IMR-90 (cell line): ENCODE data around the gene DKK3. TPM values are rescaled to one million over a fixed set of nuclear protein-coding genes. Genes with fewer than 3 reads are reported as not detected.

ENCODE experiments used
- ATAC-seq: fragments of 200-7000 bp; cut with Tn5 transposase; 2 replicates; pipeline ENCODE4 v1.9.1; 2020; ENCODE audit warnings: low read depth, mild to moderate bottlenecking, moderate library complexity
- BruUV-seq: library from RNA; stranded (reverse); fragments of 400-500 nt; replicated peaks from 2 replicates; lab custom pipeline; 2021; lab: Mats Ljungman, UMichigan
- CTCF ChIA-PET: fragments of 300-600 bp; formaldehyde crosslinking; extraction: SDS; loops from one replicate; lab custom pipeline; 2021; ENCODE audit warnings: antibody characterized with exemption; lab: Yijun Ruan, JAX
- POLR2A ChIA-PET: fragments of 300-600 bp; sonication (Branson Sonifier 250); formaldehyde crosslinking; loops from one replicate; lab custom pipeline; 2022; ENCODE audit warnings: antibody characterized with exemption; ENCODE audit not compliant: unreplicated experiment; lab: Charles Lee
- DNase-seq: peaks from one replicate; pipeline ENCODE4 v3.0.0; 2013
- H2AFZ ChIP-seq: replicated peaks from 2 replicates; pipeline ENCODE3; 2013; ENCODE audit warnings: low read length, mild to moderate bottlenecking; ENCODE audit not compliant: poor library complexity
- H2AK5ac ChIP-seq: 2 replicates; pipeline ENCODE4 v1.6.1; 2013; ENCODE audit warnings: low read depth, low read length, inconsistent platforms
- H2AK9ac ChIP-seq: replicated peaks from 2 replicates; pipeline ENCODE3; 2013; ENCODE audit warnings: mild to moderate bottlenecking, low read depth, low read length, moderate library complexity; ENCODE audit not compliant: poor library complexity
- H2BK120ac ChIP-seq: 2 replicates; pipeline ENCODE4 v1.6.1; 2013; ENCODE audit warnings: low read depth, low read length, inconsistent platforms
- H2BK15ac ChIP-seq: 3 replicates; pipeline ENCODE4 v1.6.1; 2013; ENCODE audit warnings: low read depth, low read length, inconsistent platforms
- H2BK20ac ChIP-seq: 2 replicates; pipeline ENCODE4 v1.6.1; 2013; ENCODE audit warnings: low read depth, mild to moderate bottlenecking, inconsistent platforms, low read length, moderate library complexity
- H2BK5ac ChIP-seq: 2 replicates; pipeline ENCODE4 v1.6.1; 2013; ENCODE audit warnings: mild to moderate bottlenecking, low read depth, low read length, inconsistent platforms; ENCODE audit not compliant: poor library complexity, severe bottlenecking
- H3K14ac ChIP-seq: replicated peaks from 2 replicates; pipeline ENCODE4 v1.6.1; 2013; ENCODE audit warnings: low read depth, low read length, inconsistent platforms
- H3K18ac ChIP-seq: 2 replicates; pipeline ENCODE4 v1.6.1; 2013; ENCODE audit warnings: low read depth, low read length, control low read depth
- H3K23ac ChIP-seq: 2 replicates; pipeline ENCODE4 v1.6.1; 2013; ENCODE audit warnings: low read depth, low read length, inconsistent platforms
- H3K27ac ChIP-seq: 2 replicates; pipeline ENCODE4 v1.5.1; 2013; ENCODE audit warnings: mild to moderate bottlenecking, control low read depth, low read length; ENCODE audit not compliant: insufficient read depth
- H3K27me3 ChIP-seq: 2 replicates; pipeline ENCODE4 v1.6.1; 2013; ENCODE audit warnings: low read length; ENCODE audit not compliant: control insufficient read depth, insufficient read depth
- H3K36me3 ChIP-seq: 2 replicates; pipeline ENCODE4 v1.6.1; 2013; ENCODE audit warnings: low read length, mixed read lengths; ENCODE audit not compliant: control insufficient read depth, insufficient read depth
- H3K4ac ChIP-seq: 2 replicates; pipeline ENCODE4 v1.6.1; 2013; ENCODE audit warnings: low read depth, low read length, inconsistent platforms
- H3K4me1 ChIP-seq: 2 replicates; pipeline ENCODE4 v1.6.1; 2013; ENCODE audit warnings: low read length, mixed read lengths; ENCODE audit not compliant: control insufficient read depth, insufficient read depth
- H3K4me2 ChIP-seq: 2 replicates; pipeline ENCODE4 v1.6.1; 2013; ENCODE audit warnings: low read depth, mild to moderate bottlenecking, control low read depth, low read length, moderate library complexity
- H3K4me3 ChIP-seq: 2 replicates; pipeline ENCODE4 v1.5.1; 2013; ENCODE audit warnings: low read depth, mild to moderate bottlenecking, control low read depth, low read length, moderate library complexity; ENCODE audit not compliant: insufficient read depth
- H3K56ac ChIP-seq: 2 replicates; pipeline ENCODE4 v1.6.1; 2013; ENCODE audit warnings: low read length, inconsistent platforms; ENCODE audit not compliant: insufficient read depth; ENCODE audit errors: extremely low read depth
- H3K79me1 ChIP-seq, 2 experiments: 2 replicates each; pipeline ENCODE4 v1.6.1; 2013; ENCODE audit warnings: low read length in 2 of 2, inconsistent platforms in 1 of 2, low read depth in 1 of 2
- H3K9ac ChIP-seq: 2 replicates; pipeline ENCODE4 v1.6.1; 2013; ENCODE audit warnings: low read depth, low read length, control low read depth
- H3K9me1 ChIP-seq: 2 replicates; pipeline ENCODE4 v1.6.1; 2013; ENCODE audit warnings: low read length, inconsistent platforms; ENCODE audit not compliant: insufficient read depth
- H3K9me3 ChIP-seq: 2 replicates; pipeline ENCODE4 v1.6.1; 2013; ENCODE audit warnings: low read length; ENCODE audit not compliant: control insufficient read depth, insufficient read depth
- H4K20me1 ChIP-seq: 2 replicates; pipeline ENCODE4 v1.6.1; 2013; ENCODE audit warnings: low read length, inconsistent platforms; ENCODE audit not compliant: insufficient read depth
- H4K5ac ChIP-seq: 2 replicates; pipeline ENCODE4 v1.6.1; 2013; ENCODE audit warnings: mild to moderate bottlenecking, low read depth, low read length, control low read depth
- H4K8ac ChIP-seq, 2 experiments: 2 replicates each; pipeline ENCODE4 v1.6.1; 2013; ENCODE audit warnings: low read depth in 2 of 2, low read length in 2 of 2, control low read depth in 1 of 2, inconsistent platforms in 1 of 2
- H4K91ac ChIP-seq: 2 replicates; pipeline ENCODE4 v1.6.1; 2013; ENCODE audit warnings: low read depth, low read length, inconsistent platforms; ENCODE audit not compliant: insufficient read depth
- BHLHE40 ChIP-seq: fragments of 150-350 bp; IDR thresholded peaks from 2 replicates; pipeline ENCODE4 v1.6.1; 2016; ENCODE audit warnings: mild to moderate bottlenecking, low read depth, low read length
- CEBPB ChIP-seq: IDR thresholded peaks from 2 replicates; pipeline ENCODE4 v1.6.1; 2012; ENCODE audit warnings: low read depth, low read length, improper control_type of control experiment
- CHD1 ChIP-seq: IDR thresholded peaks from 2 replicates; pipeline ENCODE4 v1.6.1; 2012; ENCODE audit warnings: low read depth, low read length, improper control_type of control experiment
- FOS ChIP-seq: fragments of 150-350 bp; IDR thresholded peaks from 2 replicates; pipeline ENCODE4 v1.6.1; 2016; ENCODE audit warnings: low read depth, low read length
- MAFK ChIP-seq: IDR thresholded peaks from 2 replicates; pipeline ENCODE4 v1.6.1; 2012; ENCODE audit warnings: low read depth, low read length, improper control_type of control experiment
- MAZ ChIP-seq: IDR thresholded peaks from 2 replicates; pipeline ENCODE4 v1.6.1; 2012; ENCODE audit warnings: low read depth, mild to moderate bottlenecking, low read length, improper control_type of control experiment, moderate library complexity, borderline replicate concordance
- MXI1 ChIP-seq: IDR thresholded peaks from 2 replicates; pipeline ENCODE4 v1.6.1; 2012; ENCODE audit warnings: low read depth, mild to moderate bottlenecking, low read length, moderate library complexity, borderline replicate concordance
- NFE2L2 ChIP-seq: fragments of 150-350 bp; IDR thresholded peaks from 2 replicates; pipeline ENCODE4 v1.6.1; 2016; ENCODE audit warnings: low read depth, mild to moderate bottlenecking, low read length
- POLR2A ChIP-seq: IDR thresholded peaks from 2 replicates; pipeline ENCODE4 v1.6.1; 2012; ENCODE audit warnings: mild to moderate bottlenecking, low read depth, low read length
- RAD21 ChIP-seq: IDR thresholded peaks from 2 replicates; pipeline ENCODE4 v1.6.1; 2012; ENCODE audit warnings: low read length, improper control_type of control experiment
- RCOR1 ChIP-seq: IDR thresholded peaks from 2 replicates; pipeline ENCODE4 v1.6.1; 2012; ENCODE audit warnings: mild to moderate bottlenecking, low read length, improper control_type of control experiment; ENCODE audit not compliant: insufficient replicate concordance
- RFX5 ChIP-seq: IDR thresholded peaks from 2 replicates; pipeline ENCODE4 v1.8.0; 2012; ENCODE audit warnings: low read depth, mild to moderate bottlenecking, low read length, moderate library complexity
- SMC3 ChIP-seq: fragments of 150-350 bp; IDR thresholded peaks from 2 replicates; pipeline ENCODE4 v1.6.1; 2016; ENCODE audit warnings: low read depth, mild to moderate bottlenecking, antibody characterized with exemption, low read length, moderate library complexity
- WGBS, 2 experiments: methylation state at CpG; one replicate each; pipeline versions ENCODE4 v1.1.5 to v1.1.7; 2013; ENCODE audit warnings: missing lambda C conversion rate in 2 of 2; ENCODE audit not compliant: insufficient read length in 1 of 2; ENCODE audit errors: extremely low coverage in 2 of 2; 5-methylcytosine and 5-hydroxymethylcytosine counted together
- dilution Hi-C: fragments of 300-500 bp; cut with HindIII; formaldehyde crosslinking; loops from one replicate; pipeline ENCODE4 v1.14.3; 2018; ENCODE audit warnings: low sequenced_read_pairs; ENCODE audit not compliant: unreplicated experiment
- in situ Hi-C: fragments of 300-500 bp; cut with MboI; formaldehyde crosslinking; loops from 3 replicates; pipeline ENCODE4 v1.14.3; 2019; ENCODE audit warnings: low sequenced_read_pairs, inconsistent platforms, mixed read lengths
- intact Hi-C: fragments of 100-400 bp; cut with micrococcal nuclease; formaldehyde crosslinking; loops from 2 replicates; pipeline ENCODE4 v1.10.0; 2022
- polyA plus RNA-seq, 3 experiments: library from polyadenylated mRNA; depleted of rRNA; stranded (reverse); fragments of >200 nt; gene quantifications; 2 replicates each; pipeline ENCODE4 v1.2.3, GENCODE V29; 2012; ENCODE audit warnings: low replicate concordance in 1 of 3
- total RNA-seq: library from RNA; depleted of rRNA; stranded (reverse); fragments of >200 nt; gene quantifications from 2 replicates; pipeline ENCODE4 v1.2.3, GENCODE V29; 2012
- TF ChIP-seq, protein P1 (sequence below): fragments of 150-350 bp; IDR thresholded peaks from 2 replicates; pipeline ENCODE4 v1.6.1; 2017; ENCODE audit warnings: mild to moderate bottlenecking, antibody characterized with exemption, low read length, low read depth
- TF ChIP-seq, protein P2 (sequence below): conservative IDR thresholded peaks from 2 replicates; pipeline ENCODE4 v1.5.1; 2012; ENCODE audit warnings: mild to moderate bottlenecking, low read depth, low read length, improper control_type of control experiment
- TF ChIP-seq, protein P3 (sequence below): fragments of 150-350 bp; IDR thresholded peaks from 2 replicates; pipeline ENCODE4 v1.6.1; 2016; ENCODE audit warnings: low read depth, mild to moderate bottlenecking, low read length, moderate library complexity, borderline replicate concordance

Gene DKK3
- total and polyA plus RNA-seq, 2 of the 4 experiments (the other 2 are of a cell fraction): 453 to 964 TPM

DNA sequence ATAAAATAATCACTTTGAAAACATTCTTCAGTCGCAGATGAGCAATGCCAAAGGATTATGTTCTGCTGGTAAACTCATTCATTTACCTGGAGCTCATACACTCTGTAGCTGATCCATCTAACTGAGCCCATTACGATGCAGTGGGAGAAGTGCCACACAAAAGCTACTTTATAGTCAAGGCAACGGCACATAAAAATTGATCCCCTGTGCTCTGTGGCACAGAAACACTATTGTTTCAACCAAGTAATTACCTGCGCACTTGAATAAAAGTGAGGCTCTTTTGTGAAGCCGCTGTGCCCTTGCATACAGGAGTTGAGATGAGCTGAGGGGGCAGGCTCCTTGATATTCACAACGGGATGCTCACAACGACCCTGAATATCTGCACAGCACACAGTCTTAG is 7.2 kb downstream of the DKK3 start:
- no peak overlapping the region for H2BK20ac ChIP-seq
- no TSS peak for BruUV-seq
- no peak for DNase-seq
- intact Hi-C loops (no loop called here), dilution Hi-C loops (no loop called here), in situ Hi-C loops (no loop called here)
- peaks cover 36% of the 10 kb centered on the region for H3K9me1 ChIP-seq
- H2BK5ac ChIP-seq: no peak overlapping the region
- no peak overlapping the region for H3K14ac ChIP-seq
- ChIA-PET CTCF (interaction anchor here (0.6 kb wide), 1 partner anchor 59 kb away, joined by 3 read pairs; no protein-coding TSS in a partner anchor), POLR2A (no interaction called here)
- H3K56ac ChIP-seq: no peak overlapping the region
- H3K27me3 ChIP-seq: no peaks in the 10 kb centered on the region
- no peak overlapping the region for H3K4me3 ChIP-seq
- peaks cover 26% of the 10 kb centered on the region for H3K4me1 ChIP-seq
- no peak overlapping the region for H3K9ac ChIP-seq
- TF ChIP-seq CEBPB (no peak), RAD21 (no peak), MXI1 (no peak), RFX5 (no peak), CHD1 (no peak), NFE2L2 (no peak), POLR2A (no peak), FOS (no peak), MAZ (no peak), BHLHE40 (no peak), SMC3 (no peak), RCOR1 (no peak), MAFK (no peak)
- TF ChIP-seq, protein P1, sequence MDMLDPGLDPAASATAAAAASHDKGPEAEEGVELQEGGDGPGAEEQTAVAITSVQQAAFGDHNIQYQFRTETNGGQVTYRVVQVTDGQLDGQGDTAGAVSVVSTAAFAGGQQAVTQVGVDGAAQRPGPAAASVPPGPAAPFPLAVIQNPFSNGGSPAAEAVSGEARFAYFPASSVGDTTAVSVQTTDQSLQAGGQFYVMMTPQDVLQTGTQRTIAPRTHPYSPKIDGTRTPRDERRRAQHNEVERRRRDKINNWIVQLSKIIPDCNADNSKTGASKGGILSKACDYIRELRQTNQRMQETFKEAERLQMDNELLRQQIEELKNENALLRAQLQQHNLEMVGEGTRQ: no peak
- TF ChIP-seq, protein P2, sequence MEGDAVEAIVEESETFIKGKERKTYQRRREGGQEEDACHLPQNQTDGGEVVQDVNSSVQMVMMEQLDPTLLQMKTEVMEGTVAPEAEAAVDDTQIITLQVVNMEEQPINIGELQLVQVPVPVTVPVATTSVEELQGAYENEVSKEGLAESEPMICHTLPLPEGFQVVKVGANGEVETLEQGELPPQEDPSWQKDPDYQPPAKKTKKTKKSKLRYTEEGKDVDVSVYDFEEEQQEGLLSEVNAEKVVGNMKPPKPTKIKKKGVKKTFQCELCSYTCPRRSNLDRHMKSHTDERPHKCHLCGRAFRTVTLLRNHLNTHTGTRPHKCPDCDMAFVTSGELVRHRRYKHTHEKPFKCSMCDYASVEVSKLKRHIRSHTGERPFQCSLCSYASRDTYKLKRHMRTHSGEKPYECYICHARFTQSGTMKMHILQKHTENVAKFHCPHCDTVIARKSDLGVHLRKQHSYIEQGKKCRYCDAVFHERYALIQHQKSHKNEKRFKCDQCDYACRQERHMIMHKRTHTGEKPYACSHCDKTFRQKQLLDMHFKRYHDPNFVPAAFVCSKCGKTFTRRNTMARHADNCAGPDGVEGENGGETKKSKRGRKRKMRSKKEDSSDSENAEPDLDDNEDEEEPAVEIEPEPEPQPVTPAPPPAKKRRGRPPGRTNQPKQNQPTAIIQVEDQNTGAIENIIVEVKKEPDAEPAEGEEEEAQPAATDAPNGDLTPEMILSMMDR: no peak
- TF ChIP-seq, protein P3, sequence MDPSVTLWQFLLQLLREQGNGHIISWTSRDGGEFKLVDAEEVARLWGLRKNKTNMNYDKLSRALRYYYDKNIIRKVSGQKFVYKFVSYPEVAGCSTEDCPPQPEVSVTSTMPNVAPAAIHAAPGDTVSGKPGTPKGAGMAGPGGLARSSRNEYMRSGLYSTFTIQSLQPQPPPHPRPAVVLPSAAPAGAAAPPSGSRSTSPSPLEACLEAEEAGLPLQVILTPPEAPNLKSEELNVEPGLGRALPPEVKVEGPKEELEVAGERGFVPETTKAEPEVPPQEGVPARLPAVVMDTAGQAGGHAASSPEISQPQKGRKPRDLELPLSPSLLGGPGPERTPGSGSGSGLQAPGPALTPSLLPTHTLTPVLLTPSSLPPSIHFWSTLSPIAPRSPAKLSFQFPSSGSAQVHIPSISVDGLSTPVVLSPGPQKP: no peak
- H3K79me1 ChIP-seq: peaks cover 43 to 81% of the 10 kb centered on the region in 2 experiments
- H3K9me3 ChIP-seq: no peaks in the 10 kb centered on the region
- ATAC-seq: no peak
- 91% methylated on average over 4 of the region's 7 CpGs; no CpG with 5 or more reads in 1 of the 2 experiments for WGBS, 2 experiments
- no peak overlapping the region for H4K5ac ChIP-seq
- H4K20me1 ChIP-seq: peaks cover 21% of the 10 kb centered on the region
- no peak overlapping the region for H3K27ac ChIP-seq
- H2AFZ ChIP-seq: no peak overlapping the region
- no peak overlapping the region for H2BK15ac ChIP-seq
- H2AK5ac ChIP-seq: no peak overlapping the region
- no peak overlapping the region for H3K4ac ChIP-seq
- H4K91ac ChIP-seq: no peak overlapping the region
- H3K4me2 ChIP-seq: no peak overlapping the region
- no peak overlapping the region for H2BK120ac ChIP-seq
- H3K36me3 ChIP-seq: peaks cover 48% of the 10 kb centered on the region
- H3K23ac ChIP-seq: no peak overlapping the region
- no peak overlapping the region for H4K8ac ChIP-seq
- no peak overlapping the region for H2AK9ac ChIP-seq
- H3K18ac ChIP-seq: no peak overlapping the region
